GM12892 (cell line): Measurements from ENCODE around the gene WIPI1.

Experiments used
- DNase-seq: peaks from one replicate; pipeline ENCODE4 v3.0.0; 2011; ENCODE audit not compliant: insufficient read length
- FAIRE-seq: peaks from 2 replicates; lab custom pipeline; 2011; peaks lifted over from hg19 to GRCh38; lab: Jason Lieb, UNC
- POLR2A ChIP-seq: IDR thresholded peaks from 2 replicates; pipeline ENCODE4 v1.6.1; 2011; ENCODE audit warnings: low read depth, low read length, control low read depth
- POLR2AphosphoS5 ChIP-seq: IDR thresholded peaks from 2 replicates; pipeline ENCODE4 v1.6.1; 2011; ENCODE audit warnings: low read depth, low read length, control low read depth
- TAF1 ChIP-seq: IDR thresholded peaks from 2 replicates; pipeline ENCODE4 v1.6.1; 2011; ENCODE audit warnings: low read depth, mild to moderate bottlenecking, control low read depth, low read length, borderline replicate concordance

The WIPI1 gene

GRCh38 chr17:68482576-68483041 lies 25.3 kb upstream of the WIPI1 start:
- DNase-seq (no peak), FAIRE-seq (no peak)
- TF ChIP-seq POLR2AphosphoS5: no peak
- TF ChIP-seq POLR2A: no peak
- TF ChIP-seq TAF1: no peak

- FAIRE-seq (no peak), DNase-seq (no peak)
- TF ChIP-seq POLR2AphosphoS5 (no peak), POLR2A (no peak), TAF1 (no peak)
Measured at GRCh38 chr17:68480885-68481284, 23.6 kb upstream of the WIPI1 start.

- FAIRE-seq (no peak), DNase-seq (no peak)
- TF ChIP-seq POLR2A (no peak), POLR2AphosphoS5 (no peak), TAF1 (no peak)
Measured at GRCh38 chr17:68470961-68471360, 13.7 kb upstream of the WIPI1 start.

- TF ChIP-seq POLR2AphosphoS5 (no peak), TAF1 (no peak), POLR2A (no peak)
- DNase-seq (no peak), FAIRE-seq (no peak)
Measured at GRCh38 chr17:68468788-68469187, 11.5 kb upstream of the WIPI1 start.

GRCh38 chr17:68468334-68468733 lies 11.0 kb upstream of the WIPI1 start:
- no peak for FAIRE-seq

GRCh38 chr17:68463211-68464019 lies 6.1 kb upstream of the WIPI1 start:
- FAIRE-seq: no peak

More at GRCh38 chr17:68468334-68468733, 11.0 kb upstream of the WIPI1 start:
- TF ChIP-seq TAF1: no peak
- no peak for TF ChIP-seq POLR2A
- no peak for TF ChIP-seq POLR2AphosphoS5
- DNase-seq: no peak

GRCh38 chr17:68462381-68463210 lies 5.3 kb upstream of the WIPI1 start:
- TF ChIP-seq POLR2AphosphoS5 (no peak), POLR2A (no peak), TAF1 (no peak)
- DNase-seq (no peak), FAIRE-seq (peak; percentile 69)

More at GRCh38 chr17:68463211-68464019, 6.1 kb upstream of the WIPI1 start:
- TF ChIP-seq TAF1 (no peak), POLR2A (no peak), POLR2AphosphoS5 (no peak)
- no peak for DNase-seq

- FAIRE-seq (peak; percentile 71), DNase-seq (no peak)
- no peak for TF ChIP-seq TAF1
- no peak for TF ChIP-seq POLR2A
- TF ChIP-seq POLR2AphosphoS5: no peak
Measured at GRCh38 chr17:68461589-68461988, 4.3 kb upstream of the WIPI1 start.

- FAIRE-seq (no peak), DNase-seq (no peak)
- TF ChIP-seq TAF1 (no peak), POLR2AphosphoS5 (no peak), POLR2A (no peak)
Measured at GRCh38 chr17:68461122-68461539, 3.8 kb upstream of the WIPI1 start.

GRCh38 chr17:68460715-68461114 lies 3.4 kb upstream of the WIPI1 start:
- no peak for DNase-seq
- no peak for TF ChIP-seq POLR2A
- TF ChIP-seq POLR2AphosphoS5: no peak
- no peak for TF ChIP-seq TAF1
- FAIRE-seq: no peak

- no peak for DNase-seq
- TF ChIP-seq TAF1 (no peak), POLR2A (no peak), POLR2AphosphoS5 (no peak)
- FAIRE-seq: no peak
Measured at GRCh38 chr17:68460146-68460545, 2.9 kb upstream of the WIPI1 start.
